Spleen (tissue), 11 donors: ENCODE measurements around the gene WDR18. TPM values are rescaled to one million over a fixed set of nuclear protein-coding genes. Genes with fewer than 3 reads are reported as not detected.
"Not testable (repeated sequence)": the region's sequence is repeated elsewhere in the genome, so short reads cannot be mapped to it uniquely, and the experiment has no call there.

Source experiments
- DNase-seq: peaks from one replicate; pipeline ENCODE4 v3.0.0-alpha.2; 2020
- H3K27ac ChIP-seq, 8 donors: fragments of 200-600 bp; sonication (generic) in 7 of 8; 1 replicate in 4 of 8; 2 replicates in 4 of 8; pipeline versions ENCODE4 v1.5.0 to v1.8.0; 2016 to 2021; ENCODE audit warnings: inconsistent platforms in 4 of 8, mild to moderate bottlenecking in 4 of 8, moderate library complexity in 1 of 8
- H3K27me3 ChIP-seq, 7 donors: fragments of 200-600 bp; sonication (generic) in 6 of 7; replicated peaks in 1 of 7; 1 replicate in 4 of 7; 2 replicates in 3 of 7; pipeline versions ENCODE4 v1.5.0 to v1.8.0; 2016 to 2021; ENCODE audit warnings: inconsistent platforms in 3 of 7, mild to moderate bottlenecking in 1 of 7
- H3K36me3 ChIP-seq, 6 donors: fragments of 200-600 bp; sonication (generic) in 5 of 6; 1 replicate in 4 of 6; 2 replicates in 2 of 6; pipeline versions ENCODE4 v1.5.0 to v1.8.0; 2016 to 2021; ENCODE audit warnings: inconsistent platforms in 2 of 6
- H3K4me1 ChIP-seq, 6 donors: fragments of 200-600 bp; sonication (generic) in 5 of 6; 1 replicate in 3 of 6; 2 replicates in 3 of 6; pipeline versions ENCODE4 v1.5.0 to v1.8.0; 2016 to 2021; ENCODE audit warnings: inconsistent platforms in 3 of 6
- H3K4me3 ChIP-seq, 8 donors: fragments of 200-600 bp; sonication (generic) in 7 of 8; 1 replicate in 4 of 8; 2 replicates in 4 of 8; pipeline versions ENCODE4 v1.5.0 to v1.8.0; 2016 to 2021; ENCODE audit warnings: inconsistent platforms in 4 of 8, mild to moderate bottlenecking in 4 of 8, moderate library complexity in 2 of 8
- H3K9me3 ChIP-seq, 8 donors: fragments of 200-600 bp; sonication (generic) in 7 of 8; 1 replicate in 4 of 8; 2 replicates in 4 of 8; pipeline versions ENCODE4 v1.5.0 to v1.8.0; 2016 to 2021; ENCODE audit warnings: inconsistent platforms in 4 of 8
- CTCF ChIP-seq, 11 experiments: fragments of 200-600 bp in 7 of 11; fragments of 450-650 bp in 4 of 11; sonication (generic) in 4 of 11; IDR thresholded peaks in 8 of 11; conservative IDR thresholded peaks in 3 of 11; 1 replicate in 7 of 11; 2 replicates in 4 of 11; pipeline versions ENCODE4 v1.4.0 to v1.8.0; 2016 to 2021; ENCODE audit warnings: antibody characterized with exemption in 11 of 11, inconsistent platforms in 4 of 11, mild to moderate bottlenecking in 1 of 11
- POLR2A ChIP-seq, 3 donors: fragments of 450-650 bp; IDR thresholded peaks; one replicate each; pipeline ENCODE4 v1.5.1; 2017; ENCODE audit warnings: antibody characterized with exemption in 3 of 3, mild to moderate bottlenecking in 1 of 3
- POLR2AphosphoS5 ChIP-seq, 3 donors: sonication (generic); formaldehyde crosslinking; IDR thresholded peaks; one replicate each; pipeline ENCODE4 v1.5.1; 2017; ENCODE audit warnings: antibody characterized with exemption in 3 of 3
- WGBS, 5 donors: extraction: QIAGEN DNeasy Blood & Tissue Kit in 3 of 5; methylation state at CpG; one replicate each; pipeline versions ENCODE4 v1.1.5 to v1.1.7; 2013 to 2018; 5-methylcytosine and 5-hydroxymethylcytosine counted together
- intact Hi-C: fragments of 100-400 bp; cut with DNase I; formaldehyde crosslinking; loops from one replicate; pipeline ENCODE4 v1.15.0; 2023; ENCODE audit warnings: low total_unique reads
- polyA plus RNA-seq, 3 donors: library from polyadenylated mRNA; stranded (reverse); fragments of 200-250 nt; gene quantifications; one replicate each; pipeline ENCODE4 v1.2.1, GENCODE V29; 2013
- total RNA-seq, 7 donors: library from RNA; depleted of rRNA in 3 of 7; stranded (reverse); fragments of >200 nt in 3 of 7; fragmentation: NEBNext Ultra II Directional in 4 of 7; extraction: Animal tissue kit (Norgen Biotek cat#: 25700) in 4 of 7; gene quantifications; one replicate each; pipeline versions ENCODE4 v1.1.0 to v1.2.1, GENCODE V29; 2016 to 2021
- donor health status: healthy with polysubstance abuse.
- donor health status: DM: no; HTN: no; CAD: no; lungs with moderate emphysema.
- donor health status: DM: no; HTN: no; CAD: no.
- donor health status: Bipolar disorder and iron deficiency.
- donor health status: healthy.
- donor health status: DM: no; HTN: no; CAD: no.
- donor health status: DM: yes; HTN: yes; CAD: no.

The WDR18 gene
- total and polyA plus RNA-seq, 10 donors: 17.8 to 96.0 (median 37.5) TPM

- no peak overlapping the region for H3K4me3 ChIP-seq
- TF ChIP-seq CTCF (IDR thresholded peaks at IDR 0.05 in 8 of 11, conservative IDR thresholded peaks at IDR 0.05 in 3 of 11) (no peak), POLR2AphosphoS5 (IDR thresholded peaks at IDR 0.05) (no peak), POLR2A (IDR thresholded peaks at IDR 0.05) (no peak)
- intact Hi-C loops: no loop called here
- no peak overlapping the region for H3K27ac ChIP-seq
- no peaks in the 10 kb centered on the region for H3K27me3 ChIP-seq
- WGBS, 5 donors: 73 to 82% (median 77%) methylated on average over 15 to 27 of the region's 27 CpGs
- H3K9me3 ChIP-seq: no peaks in the 10 kb centered on the region
- peaks cover 0 to 32% (median 0%) of the 10 kb centered on the region in 6 donors for H3K36me3 ChIP-seq
- peaks cover 8 to 55% (median 29%) of the 10 kb centered on the region in 6 donors for H3K4me1 ChIP-seq
- no peak for DNase-seq
These were observed 27.2 kb upstream of the WDR18 start for GRCh38 chr19:956766-957440.

GRCh38 chr19:957578-957977 is 26.6 kb upstream of the WDR18 start:
- intact Hi-C loops, H3K27ac ChIP-seq, H3K9me3 ChIP-seq, H3K4me3 ChIP-seq, DNase-seq, H3K27me3 ChIP-seq: not testable (repeated sequence)
- Histone ChIP-seq H3K36me3 (peaks cover 0 to 38% (median 0%) of the 10 kb centered on the region in 6 donors), H3K4me1 (peaks cover 7 to 48% (median 24%) of the 10 kb centered on the region in 6 donors)
- WGBS, 5 donors: 79 to 94% (median 93%) methylated on average over 9 of the region's 9 CpGs

GRCh38 chr19:958967-959855 is 24.9 kb upstream of the WDR18 start:
- Histone ChIP-seq H3K27ac (no peak overlapping the region), H3K4me1 (peaks cover 0 to 32% (median 8%) of the 10 kb centered on the region in 6 donors), H3K36me3 (peaks cover 0 to 54% (median 6%) of the 10 kb centered on the region in 6 donors), H3K4me3 (no peak overlapping the region), H3K9me3 (no peaks in the 10 kb centered on the region), H3K27me3 (no peaks in the 10 kb centered on the region)
- DNase-seq: no peak
- WGBS, 5 donors: 85 to 90% (median 87%) methylated on average over 32 to 36 of the region's 36 CpGs
- intact Hi-C loops: no loop called here
- TF ChIP-seq POLR2AphosphoS5 (IDR thresholded peaks at IDR 0.05) (peak in 1 of 3 donors; percentile 17), CTCF (IDR thresholded peaks at IDR 0.05 in 8 of 11, conservative IDR thresholded peaks at IDR 0.05 in 3 of 11) (no peak), POLR2A (IDR thresholded peaks at IDR 0.05) (no peak)

- no peak for DNase-seq
- no peaks in the 10 kb centered on the region for H3K27me3 ChIP-seq
- 61 to 78% (median 69%) methylated on average over 9 to 12 of the region's 12 CpGs for WGBS, 5 donors
- TF ChIP-seq CTCF (IDR thresholded peaks at IDR 0.05 in 8 of 11, conservative IDR thresholded peaks at IDR 0.05 in 3 of 11): no peak
- TF ChIP-seq POLR2AphosphoS5 (IDR thresholded peaks at IDR 0.05): no peak
- no peak for TF ChIP-seq POLR2A (IDR thresholded peaks at IDR 0.05)
- intact Hi-C loops: no loop called here
- no peaks in the 10 kb centered on the region for H3K9me3 ChIP-seq
- H3K27ac ChIP-seq: no peak overlapping the region
- peaks cover 0 to 23% (median 5%) of the 10 kb centered on the region in 6 donors for H3K4me1 ChIP-seq
- no peak overlapping the region for H3K4me3 ChIP-seq
- peaks cover 0 to 62% (median 14%) of the 10 kb centered on the region in 6 donors for H3K36me3 ChIP-seq
These were observed 24.1 kb upstream of the WDR18 start for GRCh38 chr19:960020-960419.
